Dermis microvascular lymphatic vessel endothelial cell (primary cell): ENCODE measurements around the gene RBM14. TPM values are rescaled to one million over a fixed set of nuclear protein-coding genes. Genes with fewer than 3 reads are reported as not detected.
A peak's percentile ranks its signal among the peaks of the same experiment; 100 is the strongest.
"Not testable (repeated sequence)": the region's sequence is repeated elsewhere in the genome, so short reads cannot be mapped to it uniquely, and the experiment has no call there.

Experiments
- DNase-seq, 2 donors: peaks; one replicate each; pipeline versions ENCODE4 v3.0.0 to v3.0.0-alpha.2; 2010; ENCODE audit warnings: low read depth in 2 of 2
- total RNA-seq: library from RNA; depleted of rRNA; stranded (reverse); fragments of >200 nt; gene quantifications from 2 replicates; pipeline ENCODE4 v1.2.1, GENCODE V29; 2014

The RBM14 gene
- total RNA-seq, 1 donor from 2014 or later = 19.6 TPM

DNA sequence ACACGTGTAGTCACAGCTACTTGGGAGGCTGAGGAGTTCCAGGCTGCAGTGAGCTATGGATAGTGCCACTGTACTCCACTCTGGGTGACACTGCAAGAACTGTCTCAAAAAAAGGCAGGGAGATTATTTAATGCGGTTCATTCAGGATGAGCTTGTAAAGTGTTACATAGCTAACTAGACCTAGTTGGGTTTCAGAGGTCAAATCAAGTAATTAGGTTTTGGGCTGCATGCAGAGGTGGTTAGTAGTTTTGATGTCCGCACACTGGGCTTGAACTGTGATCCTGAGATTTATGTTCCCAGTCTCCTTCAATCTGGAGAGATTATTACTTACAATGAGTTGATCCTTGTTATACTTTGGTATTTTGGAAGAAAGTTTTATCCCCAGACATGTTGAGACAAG, 20.0 kb downstream of the RBM14 start:
- no peak for DNase-seq

GRCh38 chr11:66637557-66638176, 21.2 kb downstream of the RBM14 start:
- no peak for DNase-seq

- DNase-seq = peak; percentile 100
Measured at GRCh38 chr11:66638177-66639065, 22.0 kb downstream of the RBM14 start, which contains the start of gene RBM4. Gene RBM4, plus strand, starts transcription at chr11:66638703. Its CDS starts 1,009 bp downstream, at chr11:66639712.

DNA sequence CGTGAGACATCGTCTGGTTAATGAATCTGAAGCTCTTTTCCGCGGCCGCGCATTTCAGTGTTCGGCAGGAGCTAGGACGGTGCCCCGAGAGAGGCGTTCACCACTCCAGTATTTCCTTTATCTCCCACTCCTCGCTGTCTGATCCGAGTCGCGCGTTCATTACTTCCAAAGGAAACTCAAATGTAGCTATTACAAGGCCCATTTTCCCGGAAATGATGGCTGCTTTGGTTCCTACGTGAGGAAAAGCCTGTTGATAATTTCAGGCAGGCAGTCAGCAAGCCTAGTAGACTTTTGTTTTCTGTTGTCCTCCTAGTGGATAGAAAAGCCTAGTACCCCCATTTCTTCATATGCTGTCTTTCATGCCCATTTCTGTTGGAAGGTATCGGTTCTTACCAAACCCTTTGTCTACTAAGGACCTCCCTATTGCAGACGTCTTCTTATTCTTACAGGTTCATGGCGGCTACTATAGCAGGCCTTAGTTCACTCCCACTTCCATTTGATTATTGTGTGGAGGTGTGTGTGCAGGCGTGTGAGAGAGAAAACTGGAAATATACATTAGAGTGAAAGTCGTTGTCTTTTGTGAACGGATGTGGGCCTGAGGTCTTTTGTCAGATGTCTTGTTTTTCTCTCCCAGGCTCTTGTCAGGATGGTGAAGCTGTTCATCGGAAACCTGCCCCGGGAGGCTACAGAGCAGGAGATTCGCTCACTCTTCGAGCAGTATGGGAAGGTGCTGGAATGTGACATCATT, 22.8 kb downstream of the RBM14 start:
- DNase-seq = peak; percentile 40 to 57

DNA sequence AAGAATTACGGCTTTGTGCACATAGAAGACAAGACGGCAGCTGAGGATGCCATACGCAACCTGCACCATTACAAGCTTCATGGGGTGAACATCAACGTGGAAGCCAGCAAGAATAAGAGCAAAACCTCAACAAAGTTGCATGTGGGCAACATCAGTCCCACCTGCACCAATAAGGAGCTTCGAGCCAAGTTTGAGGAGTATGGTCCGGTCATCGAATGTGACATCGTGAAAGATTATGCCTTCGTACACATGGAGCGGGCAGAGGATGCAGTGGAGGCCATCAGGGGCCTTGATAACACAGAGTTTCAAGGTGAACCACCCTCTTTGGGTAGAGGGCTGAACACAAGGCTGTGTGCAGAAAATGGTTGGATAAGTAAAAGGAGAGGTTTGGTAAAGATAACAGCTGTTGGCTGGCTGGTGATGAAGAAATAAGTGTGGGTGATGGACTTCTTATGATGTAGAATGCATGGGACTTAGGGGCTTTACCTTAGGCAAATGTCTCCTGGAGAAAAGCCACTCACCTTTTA, 23.4 kb downstream of the RBM14 start:
- DNase-seq = not testable (repeated sequence)

- DNase-seq = no peak
Measured at GRCh38 chr11:66641834-66642233, 25.4 kb downstream of the RBM14 start.

DNA sequence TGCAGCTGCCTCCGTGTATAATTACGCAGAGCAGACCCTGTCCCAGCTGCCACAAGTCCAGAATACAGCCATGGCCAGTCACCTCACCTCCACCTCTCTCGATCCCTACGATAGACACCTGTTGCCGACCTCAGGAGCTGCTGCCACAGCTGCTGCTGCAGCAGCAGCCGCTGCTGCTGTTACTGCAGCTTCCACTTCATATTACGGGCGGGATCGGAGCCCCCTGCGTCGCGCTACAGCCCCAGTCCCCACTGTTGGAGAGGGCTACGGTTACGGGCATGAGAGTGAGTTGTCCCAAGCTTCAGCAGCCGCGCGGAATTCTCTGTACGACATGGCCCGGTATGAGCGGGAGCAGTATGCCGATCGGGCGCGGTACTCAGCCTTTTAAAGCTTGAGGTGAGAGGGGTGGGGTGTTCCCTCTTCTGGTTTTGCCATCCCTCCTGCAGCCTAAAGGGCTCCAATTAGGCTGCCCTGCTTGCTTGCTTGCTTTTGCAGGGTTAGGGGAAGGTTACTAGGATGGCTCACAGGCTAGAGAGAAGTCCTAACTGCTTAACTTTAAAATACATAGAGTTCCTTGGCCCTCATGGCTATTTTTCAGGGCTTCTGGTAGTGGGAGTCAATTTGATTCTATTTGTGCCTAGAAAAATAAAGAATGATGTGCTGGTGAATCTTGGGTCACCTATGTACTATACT, 27.5 kb downstream of the RBM14 start:
- no peak for DNase-seq

DNA sequence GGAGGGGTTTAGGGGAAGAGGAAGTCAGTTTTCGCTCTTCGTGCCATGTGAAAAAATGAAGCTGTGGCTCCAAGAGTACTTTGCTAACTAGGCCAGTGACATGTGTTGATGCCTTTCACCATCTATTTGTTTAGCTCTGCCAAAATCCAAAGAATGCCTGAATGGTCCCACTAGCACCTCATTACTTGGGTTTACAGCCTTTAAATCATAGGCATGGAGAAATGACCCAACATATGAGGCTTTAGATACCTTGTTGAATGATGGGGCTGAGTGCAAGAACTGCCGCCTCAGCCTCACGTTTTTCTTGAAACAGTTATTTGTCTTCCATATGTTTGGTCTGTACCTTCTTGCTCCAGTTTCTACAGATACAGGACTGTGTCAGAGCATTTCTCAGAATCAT, 30.4 kb downstream of the RBM14 start:
- DNase-seq = no peak

DNA sequence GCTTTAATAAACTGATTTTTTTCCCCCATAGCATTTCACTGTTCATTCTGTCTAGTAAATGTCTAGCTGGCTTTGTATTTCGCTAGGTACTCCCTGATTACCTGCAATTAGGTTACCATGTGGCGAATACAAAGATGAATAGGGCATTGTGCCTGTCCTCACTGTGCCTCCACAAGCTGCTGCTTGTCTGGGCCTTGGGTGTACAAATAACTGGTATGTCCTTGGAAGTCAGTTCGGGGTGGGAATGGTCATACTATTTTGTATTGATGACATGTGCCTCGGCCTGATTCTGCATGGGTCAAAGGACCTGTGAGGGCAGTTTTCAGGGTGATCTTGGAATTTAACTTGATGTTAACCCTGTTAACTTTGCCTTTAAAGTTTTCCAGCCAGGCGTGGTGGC, 33.5 kb downstream of the RBM14 start:
- DNase-seq = no peak

- DNase-seq = no peak
Measured at GRCh38 chr11:66651016-66651415, 34.6 kb downstream of the RBM14 start.

- no peak for DNase-seq
Measured at GRCh38 chr11:66652651-66653050, 36.2 kb downstream of the RBM14 start.

- DNase-seq = no peak
Measured at GRCh38 chr11:66653123-66653522, 36.7 kb downstream of the RBM14 start.

DNA sequence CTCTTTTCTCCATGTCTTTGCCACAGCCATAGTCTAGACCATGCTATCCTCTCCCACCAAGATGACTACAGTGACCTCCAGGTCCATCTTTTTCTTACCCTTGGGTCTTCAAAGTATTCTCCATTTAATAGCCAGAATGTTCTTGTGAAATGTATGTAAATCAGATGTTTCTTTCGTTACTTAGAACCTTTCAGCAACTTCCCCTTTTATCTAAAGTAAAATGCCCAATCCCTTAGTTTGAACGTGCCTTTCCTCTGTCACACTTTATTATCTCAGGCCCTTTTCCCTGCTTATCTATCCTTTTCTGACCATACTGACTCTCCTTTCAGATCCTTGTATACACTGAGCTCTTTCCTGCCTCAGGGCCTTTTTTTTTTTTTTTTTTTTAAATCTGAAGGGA, 43.3 kb downstream of the RBM14 start:
- no peak for DNase-seq

GRCh38 chr11:66663741-66664296, 47.4 kb downstream of the RBM14 start:
- no peak for DNase-seq

DNA sequence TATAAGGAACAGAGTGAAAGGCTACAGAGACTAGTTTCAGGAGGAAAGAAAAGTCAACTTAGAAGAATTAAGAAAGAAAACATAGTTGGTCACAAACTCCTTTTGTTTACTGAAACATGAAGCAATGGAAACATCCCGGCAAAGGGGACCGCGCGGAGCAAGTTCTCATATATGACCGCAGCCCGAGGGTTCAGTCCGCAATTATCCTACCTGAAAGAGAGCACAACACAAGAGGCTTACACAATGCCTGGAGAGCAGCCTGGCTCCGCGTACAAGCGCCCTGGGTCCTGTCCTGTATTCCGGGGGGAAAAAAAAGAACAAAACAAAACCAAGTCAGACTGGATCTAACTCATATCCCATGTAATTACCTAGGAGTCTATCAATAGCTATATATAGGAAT, 48.9 kb downstream of the RBM14 start:
- no peak for DNase-seq

DNA sequence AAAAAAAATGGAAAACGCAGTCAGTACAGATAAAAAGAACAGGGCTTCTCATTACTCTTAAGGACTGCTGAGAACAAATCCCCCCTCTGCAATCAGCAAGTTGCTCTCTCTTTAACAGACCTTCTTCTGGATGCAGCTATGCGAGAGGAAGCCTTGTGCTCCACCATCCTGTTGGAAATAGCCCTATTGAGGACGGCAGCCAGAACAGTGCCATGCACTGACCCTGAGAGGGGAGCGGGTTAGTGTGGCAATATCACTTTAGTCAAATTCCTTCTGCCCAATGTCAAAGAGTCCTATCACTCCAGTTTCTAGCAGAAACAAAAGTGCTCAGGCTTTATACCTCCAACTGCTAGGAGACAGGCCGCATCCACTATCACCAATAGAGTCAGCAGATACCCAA, 54.4 kb downstream of the RBM14 start:
- DNase-seq = no peak

DNA sequence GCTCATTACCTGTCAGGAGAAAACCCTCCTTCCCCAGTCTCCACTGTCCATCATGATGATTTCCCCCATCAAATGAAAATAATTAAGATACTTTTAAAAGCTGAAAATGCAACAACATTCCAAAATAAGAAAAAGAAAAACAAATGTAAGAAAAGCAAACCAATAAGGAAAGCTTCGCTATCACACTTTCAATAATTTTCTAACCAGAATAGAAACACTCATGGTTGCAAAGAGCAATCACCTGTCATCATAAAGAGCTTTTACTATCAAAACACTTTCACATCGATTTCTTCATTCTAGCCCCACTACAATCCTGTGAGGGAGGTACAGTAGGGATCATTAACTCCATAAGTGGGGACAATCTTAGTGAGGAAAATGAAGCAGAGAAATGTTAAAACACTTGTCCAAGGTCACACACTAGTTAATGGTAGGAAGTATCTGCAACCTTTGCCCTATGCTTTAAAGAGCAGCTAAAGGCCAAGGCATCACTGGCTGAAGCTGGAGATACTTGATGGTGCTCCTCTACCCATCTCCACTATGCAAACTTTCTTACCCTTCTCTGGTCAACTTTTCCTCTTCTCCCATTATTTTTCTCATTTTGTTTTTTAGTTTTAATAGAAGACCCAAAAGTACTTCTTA, 58.7 kb downstream of the RBM14 start:
- no peak for DNase-seq

DNA sequence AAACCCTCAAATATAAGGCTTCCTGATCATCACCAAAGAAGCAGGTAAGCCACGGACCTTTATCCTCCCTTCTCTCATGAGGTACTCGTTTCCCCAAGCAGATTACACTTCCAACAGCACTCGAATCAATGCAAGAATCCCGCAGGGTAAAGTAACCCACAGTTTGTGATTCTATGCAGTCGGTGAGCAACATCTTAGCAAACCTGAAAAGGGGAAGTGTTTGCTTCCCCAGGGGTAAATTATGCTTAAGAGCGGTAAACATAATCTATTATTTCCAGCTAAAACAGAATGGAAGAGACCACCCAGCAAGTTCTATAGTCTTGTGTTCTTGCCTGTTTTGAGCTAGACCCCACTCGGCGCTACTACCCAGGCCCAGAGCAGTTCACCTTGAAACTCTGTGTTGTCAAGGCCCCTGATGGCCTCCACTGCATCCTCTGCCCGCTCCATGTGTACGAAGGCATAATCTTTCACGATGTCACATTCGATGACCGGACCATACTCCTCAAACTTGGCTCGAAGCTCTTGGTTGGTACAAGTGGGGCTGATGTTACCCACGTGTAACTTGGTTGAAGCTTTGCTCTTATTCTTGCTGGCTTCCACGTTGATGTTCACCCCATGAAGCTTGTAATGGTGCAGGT, 60.0 kb downstream of the RBM14 start:
- no peak for DNase-seq
